ENCODE measurements around the gene RHEX.
"Not testable (repeated sequence)": the region's sequence is repeated elsewhere in the genome, so short reads cannot be mapped to it uniquely, and the experiment has no call there.

Gene RHEX

DNA sequence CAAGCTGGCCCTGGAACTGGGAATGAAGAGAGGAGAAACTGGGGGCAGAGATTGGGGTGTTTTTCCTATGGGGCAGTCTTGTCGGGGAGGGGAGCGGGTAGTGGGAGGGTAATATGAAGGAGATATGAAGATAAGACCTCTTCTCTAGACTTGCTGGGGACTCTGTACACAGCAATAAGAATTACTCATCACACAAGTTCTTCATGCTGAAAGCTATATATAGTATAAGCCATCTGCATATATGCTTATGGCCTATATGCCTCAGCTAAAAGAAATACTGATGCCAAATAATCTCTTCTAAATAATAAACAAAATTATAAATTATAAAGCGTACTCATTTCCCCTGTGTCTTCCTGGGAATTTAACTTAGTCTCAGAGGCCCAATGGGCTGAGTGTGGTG is 7.9 kb downstream of the RHEX start:
- no peak for DNase-seq

DNA sequence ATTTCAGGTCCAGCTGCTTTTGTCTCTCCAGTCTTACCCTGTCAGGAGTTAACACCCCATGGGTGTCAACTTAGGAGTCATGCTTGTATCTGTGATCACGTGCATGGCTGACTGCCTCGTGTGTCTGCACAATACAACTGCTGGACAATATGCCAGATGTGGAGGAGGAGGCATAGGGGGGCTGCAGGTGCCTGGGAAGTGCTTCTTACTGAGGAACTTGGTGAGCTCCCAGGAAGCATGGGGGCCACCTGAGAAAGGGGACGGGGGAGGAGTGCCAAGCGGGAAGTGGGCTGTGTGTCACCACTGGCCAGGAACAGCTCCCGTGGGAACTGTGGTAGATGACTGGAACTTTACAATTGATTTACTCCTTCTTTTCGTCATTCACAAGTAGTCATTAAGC is 9.5 kb downstream of the RHEX start:
- DNase-seq: no peak

GRCh38 chr1:206064001-206064400 is 11.0 kb downstream of the RHEX start:
- not testable (repeated sequence) for DNase-seq

DNA sequence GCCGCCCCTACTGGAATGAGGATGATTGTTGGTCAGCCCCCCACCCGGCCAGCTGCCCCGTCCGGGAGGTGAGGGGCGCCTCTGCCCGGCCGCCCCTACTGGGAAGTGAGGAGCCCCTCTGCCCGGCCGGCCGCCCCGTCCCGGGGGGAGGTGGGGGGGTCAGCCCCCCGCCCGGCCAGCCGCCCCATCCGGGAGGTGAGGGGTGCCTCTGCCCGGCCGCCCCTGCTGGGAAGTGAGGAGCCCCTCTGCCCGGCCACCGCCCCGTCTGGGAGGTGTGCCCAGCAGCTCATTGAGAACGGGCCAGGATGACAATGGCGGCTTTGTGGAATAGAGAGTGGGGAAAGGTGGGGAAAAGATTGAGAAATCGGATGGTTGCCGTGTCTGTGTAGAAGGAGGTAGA is 11.5 kb downstream of the RHEX start:
- not testable (repeated sequence) for DNase-seq

DNA sequence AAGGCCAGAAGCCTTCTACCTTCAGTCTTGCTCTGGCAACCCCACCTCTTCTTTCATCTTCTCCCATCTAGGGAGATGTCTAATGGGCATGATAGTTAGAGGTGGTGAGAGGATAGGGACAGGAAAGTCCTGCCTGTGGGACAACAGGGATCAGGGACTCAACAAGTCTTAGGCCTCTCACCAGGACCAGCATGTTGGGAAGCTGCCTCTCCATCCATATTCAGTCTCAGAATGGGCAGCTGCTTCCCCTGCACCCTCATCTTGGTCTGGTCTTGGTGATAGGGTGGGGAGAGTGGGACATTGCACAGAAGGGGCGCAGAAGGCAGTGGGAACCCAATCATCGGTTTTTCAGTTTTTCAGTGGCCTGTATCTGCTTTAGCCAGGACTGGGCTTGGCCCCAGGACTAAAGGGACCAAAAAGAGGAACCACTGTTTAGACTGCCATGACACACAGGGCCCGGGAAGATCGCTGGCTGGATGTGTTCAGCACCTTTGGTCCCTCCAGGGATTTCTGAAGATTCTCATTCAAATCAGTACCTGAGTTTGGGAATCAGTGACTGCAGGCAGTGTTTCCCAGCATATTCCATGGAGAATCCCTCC is 12.7 kb downstream of the RHEX start:
- no peak for DNase-seq

- no peak for DNase-seq
These were observed 13.7 kb downstream of the RHEX start for GRCh38 chr1:206066479-206067171.

- DNase-seq: no peak
These were observed 14.7 kb downstream of the RHEX start for GRCh38 chr1:206067486-206068227.

DNA sequence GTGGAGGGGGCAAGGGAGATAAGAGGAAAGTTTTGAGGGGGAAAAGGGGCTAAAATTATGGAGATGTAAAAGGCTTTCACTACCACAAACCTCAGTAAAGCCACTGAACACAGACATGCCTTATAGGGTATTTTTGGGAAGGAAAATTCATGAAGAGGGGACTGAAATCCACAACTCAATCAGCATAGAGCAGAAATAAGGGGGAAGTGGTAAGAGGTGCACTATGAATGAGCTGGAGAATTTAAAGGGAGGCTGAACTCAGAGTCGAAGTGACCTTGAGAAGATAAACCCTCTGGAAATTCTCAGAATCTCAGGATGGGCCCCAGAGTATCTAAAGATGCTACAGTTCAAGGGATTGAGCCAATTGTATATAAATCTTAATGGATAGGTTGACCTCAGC is 15.3 kb downstream of the RHEX start:
- DNase-seq: no peak

DNA sequence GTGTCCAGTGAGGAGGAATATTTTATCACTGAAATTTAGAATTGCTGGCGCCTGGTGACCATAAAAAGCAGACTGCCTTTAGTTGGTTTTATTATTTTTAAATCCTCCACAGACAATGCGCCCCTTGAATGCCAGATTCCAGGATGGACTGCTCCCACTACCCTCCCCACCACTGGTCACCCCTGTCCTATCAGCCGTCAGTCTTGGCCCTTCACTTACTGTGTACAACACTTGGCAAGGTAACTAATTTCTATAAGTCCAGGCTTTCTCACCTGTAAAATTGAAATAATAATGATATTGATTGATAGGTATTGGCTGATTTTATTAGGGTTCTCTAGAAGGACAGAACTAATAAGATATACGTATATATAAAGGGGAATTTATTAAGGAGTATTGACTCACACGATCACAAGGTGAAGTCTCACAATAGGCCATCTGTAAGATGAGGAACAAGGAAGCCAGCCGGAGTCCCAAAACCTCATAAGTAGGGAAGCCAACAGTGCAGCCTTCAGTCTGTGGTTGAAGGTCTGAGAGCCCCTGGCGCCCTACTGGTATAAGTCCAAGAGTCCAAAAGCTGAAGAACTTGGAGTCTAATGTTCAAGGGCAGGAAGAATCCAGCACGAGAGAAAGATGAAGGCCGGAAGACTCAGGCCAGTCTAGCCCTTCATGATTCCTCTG is 17.8 kb downstream of the RHEX start:
- DNase-seq: no peak

GRCh38 chr1:206074839-206075238 is 21.9 kb downstream of the RHEX start:
- DNase-seq: no peak

DNA sequence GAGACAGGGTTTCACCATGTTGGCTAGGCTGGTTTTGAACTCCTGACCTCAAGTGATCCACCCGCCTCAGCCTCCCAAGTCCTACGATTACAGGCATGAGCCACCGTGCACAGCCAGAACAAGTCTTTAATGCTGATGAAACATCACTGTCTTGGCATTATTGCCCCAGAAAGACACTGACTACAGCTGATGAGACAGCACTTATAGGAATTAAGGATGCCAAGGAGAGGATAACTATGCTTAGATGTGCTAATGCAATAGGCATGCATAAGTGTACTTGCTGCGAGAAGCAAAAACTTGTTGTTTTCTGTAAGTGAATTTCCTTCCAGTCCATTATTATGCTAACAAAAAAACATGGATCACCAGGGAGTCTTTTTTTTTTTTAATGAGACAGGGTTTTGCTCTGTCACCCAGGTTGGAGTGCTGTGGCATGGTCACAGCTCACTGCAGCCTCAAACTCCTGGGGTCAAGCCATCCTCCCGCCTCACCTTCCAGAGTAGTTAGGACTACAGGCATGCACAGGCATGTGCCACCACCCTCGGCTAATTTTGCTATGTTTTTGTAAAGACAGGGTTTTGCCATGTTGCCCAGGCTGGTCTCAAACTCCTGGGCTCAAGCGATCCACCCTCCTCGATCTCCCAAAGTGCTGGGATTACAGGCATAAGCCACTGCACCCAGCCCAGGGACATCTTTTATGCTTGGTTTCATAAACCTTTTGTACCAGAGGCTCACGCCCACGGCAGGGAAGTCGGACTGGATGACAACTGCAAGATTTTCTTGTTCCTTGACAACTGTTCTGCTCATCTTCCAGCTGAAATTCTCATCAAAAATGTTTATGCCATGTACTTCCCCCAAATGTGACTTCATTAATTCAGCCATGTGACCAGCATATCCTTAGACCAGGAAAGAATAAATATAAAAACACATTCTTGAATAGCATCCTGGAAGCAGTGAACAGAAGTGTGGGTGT is 23.1 kb downstream of the RHEX start:
- no peak for DNase-seq

DNA sequence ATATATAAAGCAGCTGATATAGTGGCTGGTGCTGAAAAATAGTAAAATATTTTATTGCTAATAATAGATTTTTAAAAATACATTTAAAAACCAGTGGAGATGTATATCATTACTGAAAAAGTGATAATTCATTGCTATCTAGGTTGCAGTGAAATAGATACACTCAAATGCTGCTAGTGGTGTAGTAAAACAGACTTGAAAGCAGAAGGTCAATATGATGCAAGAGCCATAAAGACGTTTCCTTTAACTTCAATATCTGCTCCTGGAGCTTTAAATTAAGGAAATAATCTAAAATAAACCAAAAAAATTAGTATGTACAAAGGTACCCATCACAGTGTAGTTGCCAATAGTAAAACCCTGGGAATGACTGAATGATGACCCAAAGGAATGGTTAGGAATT is 26.2 kb downstream of the RHEX start:
- DNase-seq: no peak

- DNase-seq: no peak
These were observed 27.2 kb downstream of the RHEX start for GRCh38 chr1:206080026-206080820.

DNA sequence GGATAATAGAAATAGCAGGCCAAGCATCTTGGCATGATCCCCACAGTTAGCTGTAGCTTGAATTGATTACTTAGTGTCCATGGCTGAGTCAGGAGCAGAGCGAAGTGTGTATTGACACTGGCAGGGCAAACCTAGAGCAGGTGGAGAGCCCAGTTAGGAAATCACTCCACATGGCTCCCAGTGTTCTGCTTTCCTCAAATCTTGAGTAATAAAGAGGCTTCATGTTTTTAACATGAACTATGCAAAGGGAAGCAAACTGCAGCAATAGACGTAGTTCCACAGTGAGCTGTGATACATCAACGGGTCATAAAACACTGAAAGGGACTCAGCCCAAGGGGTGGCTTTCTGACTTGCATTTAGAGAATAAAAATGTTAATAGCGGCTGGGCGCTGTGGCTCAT is 28.9 kb downstream of the RHEX start:
- no peak for DNase-seq

DNA sequence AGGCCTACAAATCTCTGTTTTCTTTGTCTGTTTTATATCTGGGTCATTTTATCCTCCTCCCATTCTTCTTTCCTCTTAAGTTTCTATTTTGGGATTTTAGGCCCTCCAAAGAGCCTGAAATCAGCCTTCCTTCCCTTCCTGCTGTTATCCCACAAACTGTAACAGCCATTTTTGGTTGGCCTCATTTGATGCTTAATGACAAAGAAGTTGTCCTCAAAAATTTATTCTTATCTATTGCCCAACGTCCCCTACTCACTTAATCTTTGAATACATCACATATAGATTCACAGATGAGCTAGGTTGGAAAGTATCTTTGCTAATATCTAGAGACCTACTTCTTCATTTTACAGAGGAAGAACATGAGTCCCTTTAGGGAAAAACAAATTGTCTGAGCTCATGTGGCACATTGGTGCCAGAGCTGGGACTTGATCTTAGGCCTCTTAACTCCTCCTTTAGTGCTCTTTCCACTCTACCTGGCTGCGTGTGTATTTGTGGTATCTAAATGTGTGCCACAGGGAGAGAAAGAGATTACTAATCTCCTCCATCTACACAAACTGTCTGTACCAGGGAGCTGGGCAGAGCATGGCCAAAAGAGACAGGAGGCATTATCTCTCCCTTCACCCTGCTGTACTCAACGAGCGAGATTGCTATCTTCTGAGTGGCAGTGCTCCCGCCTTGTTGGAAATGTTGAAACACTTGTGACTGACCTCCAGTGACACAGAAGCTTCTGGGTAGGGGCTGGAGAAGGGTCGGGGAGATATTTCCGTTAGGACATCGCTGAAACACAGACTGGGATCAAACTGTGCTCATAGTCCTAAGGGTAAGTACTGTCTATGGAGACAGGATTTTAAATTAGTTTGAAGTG is 30.1 kb downstream of the RHEX start:
- DNase-seq: no peak

DNA sequence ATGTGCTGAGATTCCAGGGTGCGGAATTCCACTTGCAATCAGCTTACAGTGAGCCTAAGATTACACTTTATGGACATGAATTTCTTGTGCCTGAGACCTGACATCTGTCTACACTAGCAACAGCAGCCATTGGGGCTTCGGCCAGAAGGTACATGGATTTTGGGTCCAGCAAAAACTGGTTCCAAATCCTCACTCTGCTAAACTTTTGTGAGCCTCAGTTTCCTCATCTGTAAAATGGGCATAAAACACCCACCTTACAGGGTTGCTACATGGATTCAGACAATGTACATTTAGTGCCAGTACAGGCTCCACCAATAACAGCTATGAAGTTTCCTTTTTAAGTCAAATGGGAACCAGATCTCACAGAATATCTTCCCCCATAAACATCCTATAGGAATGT is 30.8 kb downstream of the RHEX start:
- DNase-seq: no peak

DNA sequence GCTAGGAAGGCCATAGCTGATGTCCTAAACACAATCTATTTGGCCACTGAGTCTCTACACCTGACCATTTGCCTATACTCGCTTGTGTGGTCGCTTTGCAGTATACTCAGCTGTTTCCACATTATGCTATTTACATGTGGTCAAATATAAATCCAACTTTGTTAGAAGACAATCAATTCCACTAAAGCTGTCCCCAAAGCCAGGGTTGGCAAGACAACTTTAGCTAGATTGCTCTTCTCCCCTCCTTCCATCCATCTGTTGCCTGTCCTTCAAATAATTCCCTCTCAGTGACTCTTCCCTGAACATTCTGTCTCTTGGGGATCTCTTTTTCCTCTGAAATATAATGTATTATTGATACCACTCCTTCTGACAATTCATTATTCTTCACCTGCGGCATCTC is 34.1 kb downstream of the RHEX start:
- no peak for DNase-seq

DNA sequence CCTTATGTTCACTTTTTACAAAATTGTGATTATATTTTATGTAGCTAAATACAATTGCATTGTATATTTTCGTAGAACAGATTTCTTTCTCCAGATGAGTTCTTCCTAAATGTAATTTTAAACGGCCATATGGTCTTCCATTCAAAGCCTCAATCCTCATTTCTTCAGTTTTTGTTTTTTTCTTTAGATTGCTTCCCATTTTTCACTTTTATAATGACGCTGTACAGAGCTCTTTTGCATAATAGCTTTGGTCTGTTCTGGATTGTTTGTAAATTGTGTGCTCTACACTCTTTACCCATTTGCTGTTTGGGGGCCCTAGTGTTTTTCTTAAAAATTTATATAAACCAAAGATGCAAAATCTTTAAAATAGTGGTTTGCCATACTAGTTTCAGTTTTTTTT is 36.4 kb downstream of the RHEX start:
- no peak for DNase-seq

DNA sequence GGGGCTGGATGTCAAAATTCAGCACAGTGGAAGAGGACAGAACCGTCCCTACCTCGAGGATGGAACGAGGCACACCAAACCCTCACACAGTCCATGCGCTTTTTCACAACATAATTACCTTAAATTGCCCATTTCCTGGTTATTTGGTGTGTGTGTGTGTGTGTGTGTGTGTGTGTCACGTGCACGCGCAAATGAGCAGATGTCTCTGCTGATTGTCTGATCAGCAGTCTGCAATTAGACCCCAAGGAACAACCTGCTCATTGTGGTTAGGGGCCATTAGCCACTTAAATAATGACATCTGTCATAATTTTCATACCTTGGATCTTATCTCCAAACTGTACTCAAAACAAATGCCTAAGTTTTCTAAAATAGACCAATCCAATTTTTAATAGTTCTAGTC is 41.1 kb downstream of the RHEX start:
- no peak for DNase-seq

GRCh38 chr1:206097381-206097780 is 44.4 kb downstream of the RHEX start:
- DNase-seq: no peak

Measured in NCI-H1048 (cell line).